Eye (tissue), 1 donor: ENCODE measurements around the gene L1TD1.
"Not testable (repeated sequence)": the region's sequence is repeated elsewhere in the genome, so short reads cannot be mapped to it uniquely, and the experiment has no call there.

Experiments used
- DNase-seq: peaks from one replicate; pipeline ENCODE4 v3.0.0-alpha.2; 2015

Gene L1TD1

DNA sequence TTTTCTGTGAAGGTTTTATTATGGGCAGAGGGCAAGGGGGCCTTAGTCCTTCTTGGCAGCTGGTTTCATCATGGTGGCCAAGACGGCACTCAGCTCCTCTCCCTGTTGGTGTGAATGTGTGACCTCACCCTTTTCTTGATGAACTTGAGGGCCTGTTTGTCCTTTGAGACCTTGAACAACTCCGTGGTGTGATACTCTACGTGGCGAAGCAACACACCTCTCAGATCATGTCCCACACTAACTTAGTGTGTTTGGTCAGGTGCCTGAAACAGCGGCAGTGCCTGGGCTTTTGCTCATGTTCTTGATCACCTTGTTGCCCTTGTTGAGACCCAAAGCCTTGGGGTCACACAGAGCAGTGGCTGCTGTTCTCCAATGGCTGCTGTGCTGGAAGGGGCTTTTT lies 13.4 kb downstream of the L1TD1 start:
- DNase-seq = no peak

DNA sequence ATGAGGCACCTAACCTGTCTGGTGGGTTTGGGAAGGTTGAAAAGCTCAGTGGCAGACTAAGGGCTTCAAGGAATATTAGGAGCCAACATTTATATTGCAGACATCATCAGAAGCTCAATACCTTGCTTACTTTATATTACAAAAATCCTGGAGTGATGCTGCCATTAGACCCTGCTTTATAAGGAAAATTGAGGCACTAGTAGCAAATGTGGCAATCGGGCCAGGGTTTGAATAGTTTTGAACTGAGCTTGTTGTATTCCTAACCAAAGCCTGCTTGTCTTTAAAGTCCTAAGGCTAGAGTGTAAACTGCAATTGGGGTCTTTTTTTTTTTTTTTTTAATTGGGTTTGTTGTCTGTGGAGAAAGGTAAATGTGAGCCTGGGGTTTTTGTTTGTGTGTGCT lies 14.3 kb downstream of the L1TD1 start:
- no peak for DNase-seq

DNA sequence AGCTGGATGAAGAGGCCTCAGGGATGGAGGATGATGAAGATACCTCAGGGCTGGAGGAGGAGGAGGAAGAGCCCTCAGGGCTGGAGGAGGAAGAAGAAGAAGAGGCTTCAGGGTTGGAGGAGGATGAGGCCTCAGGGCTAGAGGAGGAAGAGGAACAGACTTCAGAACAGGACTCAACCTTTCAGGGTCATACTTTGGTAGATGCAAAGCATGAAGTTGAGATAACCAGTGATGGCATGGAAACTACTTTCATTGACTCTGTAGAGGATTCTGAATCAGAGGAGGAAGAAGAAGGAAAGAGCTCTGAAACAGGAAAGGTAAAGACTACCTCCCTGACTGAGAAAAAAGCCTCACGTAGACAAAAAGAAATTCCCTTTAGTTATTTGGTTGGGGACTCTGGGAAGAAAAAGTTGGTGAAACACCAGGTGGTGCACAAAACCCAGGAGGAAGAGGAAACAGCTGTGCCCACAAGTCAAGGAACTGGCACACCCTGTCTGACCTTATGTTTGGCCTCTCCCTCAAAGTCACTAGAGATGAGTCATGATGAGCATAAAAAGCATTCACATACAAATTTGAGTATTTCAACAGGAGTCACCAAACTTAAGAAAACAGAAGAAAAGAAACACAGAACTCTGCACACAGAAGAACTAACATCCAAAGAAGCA lies 15.4 kb downstream of the L1TD1 start:
- no peak for DNase-seq

DNA sequence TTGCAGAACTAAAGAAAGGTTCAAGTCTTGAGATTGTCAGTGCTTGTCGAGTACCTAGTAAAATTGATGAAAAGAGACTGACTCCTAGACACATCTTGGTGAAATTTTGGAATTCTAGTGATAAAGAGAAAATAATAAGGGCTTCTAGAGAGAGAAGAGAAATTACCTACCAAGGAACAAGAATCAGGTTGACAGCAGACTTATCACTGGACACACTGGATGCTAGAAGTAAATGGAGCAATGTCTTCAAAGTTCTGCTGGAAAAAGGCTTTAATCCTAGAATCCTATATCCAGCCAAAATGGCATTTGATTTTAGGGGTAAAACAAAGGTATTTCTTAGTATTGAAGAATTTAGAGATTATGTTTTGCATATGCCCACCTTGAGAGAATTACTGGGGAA lies 16.3 kb downstream of the L1TD1 start:
- DNase-seq = no peak

DNA sequence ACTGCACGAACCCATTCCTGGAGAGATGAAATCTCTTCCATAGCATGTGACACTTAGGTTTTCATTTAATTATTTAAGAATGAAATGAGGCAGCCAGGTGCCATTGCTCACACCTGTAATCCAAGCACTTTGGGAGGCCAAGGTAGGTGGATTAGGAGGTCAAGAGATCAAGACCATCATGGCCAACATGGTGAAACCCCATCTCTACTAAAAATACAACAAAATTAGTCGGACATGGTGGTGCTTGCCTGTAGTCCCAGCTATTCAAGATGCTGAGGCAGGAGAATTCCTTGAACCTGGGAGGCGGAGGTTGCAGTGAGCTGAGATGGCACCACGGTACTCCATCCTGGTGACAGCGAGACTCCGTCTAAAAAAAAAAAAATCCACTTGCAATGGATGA lies 17.8 kb downstream of the L1TD1 start:
- DNase-seq = no peak

DNA sequence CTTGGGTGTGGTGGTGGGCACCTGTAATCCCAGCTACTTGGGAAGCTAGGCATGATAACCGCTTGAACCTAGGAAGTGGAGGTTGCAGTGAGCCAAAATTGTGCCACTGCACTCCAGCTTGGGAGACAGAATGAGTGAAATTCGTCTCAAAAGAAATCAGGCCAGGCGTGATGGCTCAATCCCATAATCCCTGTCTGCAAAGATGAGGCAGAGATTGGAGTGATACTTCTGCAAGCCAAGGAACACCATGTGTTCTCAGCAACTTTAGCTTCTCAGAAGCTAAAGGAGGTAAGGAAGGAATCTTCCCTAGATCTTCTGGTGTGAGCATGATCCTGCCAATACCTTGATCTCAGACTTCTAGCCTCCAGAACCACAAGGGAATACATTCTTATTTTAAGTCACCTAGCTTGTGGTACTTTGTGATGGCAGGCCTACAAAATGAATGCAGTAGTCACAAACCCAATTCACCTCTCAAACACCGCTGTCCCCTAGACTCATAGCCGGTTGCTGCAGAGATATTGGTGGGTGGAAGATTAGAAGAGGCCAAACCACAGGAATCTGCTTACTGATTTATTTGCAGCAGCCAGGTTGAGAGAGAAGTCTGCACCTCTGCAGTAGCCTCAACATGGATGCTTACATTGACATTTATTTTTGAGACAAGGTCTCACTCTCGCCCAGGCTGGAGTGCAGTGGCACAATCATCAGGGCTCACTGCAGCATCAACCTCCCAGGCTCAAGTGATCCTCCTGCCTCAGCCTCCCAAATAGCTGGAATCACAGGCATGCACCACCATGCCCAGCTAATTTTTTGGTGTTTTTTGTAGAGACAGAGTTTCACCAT lies 18.6 kb downstream of the L1TD1 start:
- no peak for DNase-seq

DNA sequence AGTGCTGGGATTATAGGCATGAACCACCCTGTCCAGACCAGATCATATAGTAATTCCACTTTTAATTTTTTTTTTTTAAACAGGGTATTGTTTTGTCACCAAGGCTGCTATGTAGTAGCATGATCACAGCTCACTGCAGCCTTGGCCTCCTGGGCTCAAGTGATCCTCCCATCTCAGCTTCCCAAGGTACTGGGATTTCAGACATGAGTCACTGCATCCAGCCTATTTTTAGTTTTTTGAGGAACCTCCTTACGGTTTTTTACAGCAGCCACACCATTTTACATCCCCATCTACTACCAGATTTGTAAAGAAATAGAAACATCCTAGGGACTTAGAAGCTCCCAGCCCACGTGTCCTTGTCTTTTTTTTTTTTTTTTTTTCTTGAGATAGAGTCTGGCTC lies 24.0 kb downstream of the L1TD1 start:
- DNase-seq = no peak

DNA sequence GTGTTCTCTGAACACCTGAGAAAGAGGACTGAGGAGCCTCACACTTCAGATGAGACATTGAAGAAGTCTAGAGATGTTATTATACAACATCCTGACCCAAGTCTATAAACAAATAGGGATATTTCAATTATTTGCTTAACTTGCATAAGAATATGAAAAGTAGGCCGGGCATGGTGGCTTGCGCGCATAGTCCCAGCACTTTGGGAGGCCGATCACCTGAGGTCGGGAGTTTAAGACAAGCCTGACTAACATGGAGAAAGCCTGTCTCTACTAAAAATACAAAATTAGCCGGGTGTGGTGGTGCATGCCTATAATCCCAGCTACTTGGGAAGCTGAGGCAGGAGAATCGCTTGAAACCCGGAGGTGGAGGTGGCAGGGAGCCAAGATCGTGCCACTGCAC lies 25.8 kb downstream of the L1TD1 start:
- not testable (repeated sequence) for DNase-seq

DNA sequence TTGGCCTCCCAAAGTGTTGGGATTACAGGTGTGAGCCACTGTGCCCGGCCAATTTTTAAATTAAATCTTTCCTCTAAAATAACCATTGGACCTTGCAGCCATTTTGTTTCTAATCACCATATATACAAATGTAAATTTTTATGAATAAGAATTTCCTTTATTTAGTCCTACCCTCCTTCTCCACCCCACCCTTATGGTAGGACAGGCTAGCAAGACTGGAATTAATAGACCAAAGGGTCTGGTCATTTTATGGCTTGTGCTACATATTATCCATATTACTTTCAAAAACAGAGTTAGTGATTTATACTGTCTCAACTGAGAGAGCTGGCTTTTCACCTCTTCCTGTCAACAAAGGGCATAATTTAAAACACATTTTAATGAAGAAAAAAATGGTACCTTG lies 26.5 kb downstream of the L1TD1 start:
- no peak for DNase-seq

DNA sequence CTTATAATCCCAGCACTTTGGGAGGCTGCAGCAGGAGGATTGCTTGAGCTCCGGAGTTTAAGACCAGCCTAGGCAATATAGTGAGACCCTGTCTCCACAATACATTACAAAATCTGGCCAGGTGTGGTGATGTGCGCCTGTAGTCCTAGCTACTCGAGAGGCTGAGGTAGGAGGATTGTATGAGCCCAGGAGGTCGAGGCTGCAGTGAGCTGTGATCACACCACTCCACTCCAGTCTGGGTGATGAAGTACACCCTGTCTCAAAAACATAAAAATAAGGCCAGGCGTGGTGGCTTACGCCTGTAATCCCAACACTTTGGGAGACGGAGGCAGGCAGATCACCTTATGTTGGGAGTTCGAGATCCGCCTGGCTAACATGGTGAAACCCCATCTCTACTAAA lies 27.7 kb downstream of the L1TD1 start:
- no peak for DNase-seq

DNA sequence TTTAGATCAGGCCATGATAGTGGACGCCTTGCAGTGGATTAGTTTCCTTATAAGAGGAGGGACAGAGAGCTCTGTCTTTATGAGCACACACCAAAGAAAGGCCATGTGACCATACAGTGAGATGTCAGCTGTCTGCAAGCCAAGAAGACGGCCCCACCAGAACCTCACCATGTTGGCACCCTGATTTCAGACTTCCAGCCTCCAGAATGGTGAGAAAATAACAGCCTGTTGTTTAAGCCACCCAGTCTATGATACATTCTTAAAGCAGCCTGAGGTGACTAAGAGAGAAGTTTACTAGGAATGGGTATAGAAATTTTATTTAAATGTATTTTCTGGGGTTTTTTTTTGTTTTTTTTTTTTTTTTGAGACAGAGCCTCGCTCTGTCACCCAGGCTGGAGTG lies 29.5 kb downstream of the L1TD1 start:
- DNase-seq = no peak

DNA sequence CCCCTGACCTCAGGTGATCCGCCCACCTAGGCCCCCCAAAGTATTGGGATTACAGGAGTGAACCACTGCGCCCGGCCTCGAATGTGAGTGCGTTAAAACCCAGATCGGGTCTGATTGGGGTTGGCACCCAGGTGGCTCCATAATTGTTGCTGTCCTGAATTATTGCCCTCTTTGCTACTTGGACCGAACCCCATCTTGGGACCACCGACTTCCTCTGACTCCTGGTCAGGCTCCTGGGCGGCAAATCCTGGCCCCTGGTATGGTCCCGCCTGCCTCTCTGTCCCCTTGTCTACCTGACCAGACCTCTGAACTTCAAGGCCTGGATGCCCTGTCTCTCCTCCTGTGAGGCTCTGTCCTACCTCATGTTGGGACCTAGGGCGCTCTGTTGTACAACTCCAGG lies 32.8 kb downstream of the L1TD1 start:
- no peak for DNase-seq

DNA sequence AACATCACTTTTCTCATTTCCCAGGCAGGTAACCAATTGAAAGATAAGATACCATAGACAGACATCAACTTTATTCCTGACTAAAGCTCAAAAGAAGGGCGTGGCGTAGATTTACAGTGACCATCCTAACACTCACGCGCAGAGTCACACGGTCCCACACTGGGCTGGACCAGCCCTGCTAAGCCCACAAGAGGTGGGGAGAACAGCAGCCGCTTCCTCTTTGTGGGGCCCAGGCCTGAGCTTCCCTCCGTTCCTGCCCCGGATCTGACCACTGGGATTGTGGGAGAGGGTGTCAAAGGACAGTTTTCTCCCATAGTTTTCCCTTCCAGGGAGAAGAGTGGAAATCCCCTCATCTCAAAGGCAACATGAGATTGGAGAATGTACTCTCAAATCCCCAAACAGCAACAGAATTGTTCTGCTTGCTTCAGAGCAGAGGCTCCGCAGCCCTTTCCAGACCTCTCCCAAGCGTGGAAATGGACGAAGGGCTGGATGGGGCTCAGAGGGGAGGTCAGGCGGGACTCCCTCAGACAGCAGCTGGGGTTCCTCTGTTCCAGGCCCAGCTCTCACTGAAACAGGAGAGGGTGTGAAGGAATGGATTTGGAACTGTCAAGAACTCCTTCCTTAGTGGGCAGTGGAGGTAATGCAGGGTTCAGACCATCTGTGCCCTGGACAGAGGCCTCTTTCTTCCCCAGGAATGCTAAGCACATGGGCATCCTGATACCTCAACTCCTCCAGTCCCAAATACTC lies 33.7 kb downstream of the L1TD1 start:
- no peak for DNase-seq

DNA sequence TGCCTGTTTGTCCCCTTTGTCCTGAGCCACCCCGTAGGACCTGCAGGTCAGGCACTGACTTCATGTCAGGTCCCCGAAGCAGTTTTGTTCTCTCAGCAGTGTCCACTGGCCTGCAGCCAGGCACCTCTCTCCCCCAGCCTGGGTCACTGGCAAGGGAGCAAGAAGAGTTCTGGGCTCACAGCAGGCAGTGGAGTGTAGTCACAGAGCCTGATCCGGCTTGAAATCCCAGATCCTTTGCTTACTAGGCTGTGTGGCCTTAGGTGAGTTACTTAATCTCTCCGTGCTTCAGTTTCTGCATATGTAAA lies 34.2 kb downstream of the L1TD1 start:
- no peak for DNase-seq

DNA sequence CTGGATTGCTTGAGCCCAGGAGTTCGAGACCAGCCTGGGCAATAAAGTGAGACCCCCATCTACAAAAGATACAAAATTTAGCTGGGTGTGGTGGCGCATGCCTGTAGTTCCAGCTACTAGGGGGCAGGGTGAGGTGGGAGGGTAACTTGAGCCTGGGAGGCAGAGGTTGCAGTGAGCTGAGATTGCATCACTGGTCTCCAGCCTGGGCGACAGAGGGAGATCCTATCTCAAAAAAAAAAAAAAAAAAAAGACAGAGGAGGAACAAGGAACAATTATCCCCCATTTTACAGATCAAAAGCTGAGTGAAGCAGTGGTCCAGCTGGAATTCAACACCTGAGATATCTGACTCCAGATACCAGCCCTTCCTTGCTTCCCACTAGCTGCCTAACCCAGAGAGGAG lies 34.8 kb downstream of the L1TD1 start:
- no peak for DNase-seq

DNA sequence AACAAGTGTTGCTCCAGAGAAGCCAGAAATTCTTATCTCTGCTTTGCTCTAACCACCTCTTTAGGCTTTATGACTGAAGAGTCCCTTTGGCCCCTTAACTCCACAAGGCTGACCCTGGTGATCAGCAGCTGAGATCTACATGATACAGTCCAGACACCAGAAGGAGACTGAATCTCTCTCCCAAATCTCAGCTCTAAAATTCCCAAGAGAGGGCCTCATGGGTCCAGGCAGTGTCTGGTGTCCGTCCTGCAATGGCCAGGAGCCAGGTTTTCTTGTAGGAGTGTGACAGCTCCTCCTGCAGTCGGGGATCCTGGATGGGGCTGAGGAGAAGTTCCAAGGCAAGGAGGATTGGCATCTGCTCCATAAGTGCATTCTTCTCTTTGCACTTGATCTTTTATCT lies 35.3 kb downstream of the L1TD1 start:
- no peak for DNase-seq

DNA sequence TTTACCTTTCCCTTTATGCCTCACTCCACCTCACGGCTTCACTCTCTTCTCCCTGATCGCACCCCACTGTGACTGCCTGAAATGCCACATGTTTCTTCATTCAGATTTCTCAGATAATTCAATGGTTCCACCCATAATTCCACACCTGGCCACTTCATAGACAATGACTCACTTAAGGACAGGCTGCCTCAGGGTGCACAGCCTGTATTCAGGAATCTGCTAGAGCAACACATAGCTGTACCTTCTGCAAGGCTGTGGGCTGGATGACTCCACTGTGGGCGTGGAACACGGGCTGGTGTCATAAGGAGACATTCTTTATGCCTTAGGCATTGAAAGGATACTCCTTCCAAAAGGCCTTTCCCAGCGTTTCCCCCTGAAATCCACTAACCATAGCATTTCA lies 36.1 kb downstream of the L1TD1 start:
- no peak for DNase-seq

DNA sequence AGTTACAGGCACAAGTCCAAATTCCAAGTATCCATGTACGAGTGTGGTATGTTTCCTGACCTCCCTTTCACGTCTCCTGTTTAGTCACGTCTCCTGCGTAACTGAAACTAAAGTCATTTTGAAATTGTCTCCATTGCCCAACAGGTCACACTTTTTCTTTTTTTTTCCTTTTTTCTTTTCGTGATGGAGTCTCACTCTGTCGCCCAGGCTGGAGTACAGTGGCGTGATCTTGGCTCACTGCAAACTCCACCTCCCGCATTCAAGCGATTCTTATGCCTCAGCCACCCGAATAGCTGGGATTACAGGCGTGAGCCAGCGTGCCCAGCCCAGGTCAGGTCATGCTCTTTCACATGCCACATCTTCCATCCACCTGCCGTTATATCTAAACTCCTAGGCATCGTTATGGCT lies 38.2 kb downstream of the L1TD1 start:
- DNase-seq = no peak

DNA sequence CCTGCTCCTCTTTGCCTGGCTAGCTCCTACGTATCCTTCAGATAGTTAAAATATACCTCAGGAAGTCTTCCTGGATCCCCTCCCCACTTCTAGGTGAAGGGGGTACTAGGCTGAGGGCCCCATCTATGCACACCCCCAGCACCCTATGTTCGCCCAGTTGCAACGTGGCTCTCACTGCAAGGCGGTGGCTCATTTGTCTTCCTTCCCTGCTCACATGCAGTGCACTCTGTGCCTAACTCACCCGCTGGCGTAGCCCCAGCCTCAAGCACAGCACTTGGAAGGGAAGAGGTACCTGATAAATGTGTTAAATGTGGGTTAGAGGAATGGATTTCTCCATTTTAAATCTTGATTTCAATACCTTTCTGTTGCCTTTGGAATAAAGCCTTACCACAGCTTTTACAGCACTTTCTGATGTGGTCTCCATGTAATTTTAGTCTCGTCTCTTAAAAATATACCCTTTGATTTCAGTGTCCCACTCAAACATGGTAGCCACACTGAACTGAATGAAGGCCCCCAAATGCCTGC lies 39.3 kb downstream of the L1TD1 start:
- DNase-seq = no peak

DNA sequence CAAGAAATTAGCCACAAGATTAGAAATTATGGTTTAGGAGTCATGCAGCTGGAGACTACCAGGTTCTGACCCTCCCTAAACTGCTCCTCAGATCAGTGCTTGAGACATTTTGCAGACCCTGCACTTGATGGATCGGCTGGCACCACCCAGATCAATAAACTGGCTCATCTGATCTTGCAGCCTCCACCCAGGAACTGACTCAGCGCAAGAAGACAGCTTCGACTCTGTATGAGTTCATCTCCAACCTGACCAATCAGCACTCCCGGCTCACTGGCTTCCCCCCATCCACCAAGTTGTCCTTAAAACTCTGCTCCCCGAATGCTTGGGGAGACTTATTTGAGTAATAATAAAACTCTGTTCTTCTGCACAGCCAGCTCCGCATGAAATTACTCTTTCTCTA lies 40.0 kb downstream of the L1TD1 start:
- DNase-seq = no peak

DNA sequence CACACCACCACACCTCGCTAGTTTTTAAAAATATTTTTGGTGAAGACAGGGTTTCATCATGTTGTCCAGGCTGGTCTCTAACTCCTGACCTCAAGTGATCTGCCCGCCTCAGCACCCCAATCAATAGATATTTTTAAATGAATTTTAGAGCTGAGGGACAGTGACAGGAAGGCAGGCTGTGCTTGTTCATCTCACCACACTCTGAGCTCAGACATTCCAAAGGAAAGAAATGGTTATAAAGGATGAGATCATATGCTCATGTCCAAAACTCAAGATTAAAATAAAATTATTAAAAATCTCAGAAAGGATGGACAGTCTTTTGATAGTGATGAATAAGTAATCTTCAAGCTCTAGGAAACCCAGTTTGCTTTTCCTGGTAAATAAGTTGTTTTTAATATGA lies 40.9 kb downstream of the L1TD1 start:
- no peak for DNase-seq

DNA sequence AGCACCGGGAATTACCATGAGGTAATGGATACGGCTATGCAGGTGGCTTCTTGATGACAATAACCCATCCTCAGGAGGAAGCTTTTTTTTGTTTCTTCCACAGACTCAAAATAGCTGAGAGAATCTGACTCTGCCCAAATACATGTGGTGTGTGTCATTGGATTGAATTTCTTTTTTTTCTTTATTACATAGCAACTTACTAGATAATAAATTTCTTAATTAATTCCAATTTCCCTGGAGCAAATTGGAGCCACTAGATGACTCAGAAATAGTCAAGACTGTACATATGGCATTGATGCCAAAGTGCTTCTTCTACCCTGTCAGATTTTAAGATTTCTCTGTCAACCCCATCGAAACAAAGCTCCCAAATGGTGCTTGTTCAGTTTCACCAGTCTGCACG lies 42.7 kb downstream of the L1TD1 start:
- no peak for DNase-seq

DNA sequence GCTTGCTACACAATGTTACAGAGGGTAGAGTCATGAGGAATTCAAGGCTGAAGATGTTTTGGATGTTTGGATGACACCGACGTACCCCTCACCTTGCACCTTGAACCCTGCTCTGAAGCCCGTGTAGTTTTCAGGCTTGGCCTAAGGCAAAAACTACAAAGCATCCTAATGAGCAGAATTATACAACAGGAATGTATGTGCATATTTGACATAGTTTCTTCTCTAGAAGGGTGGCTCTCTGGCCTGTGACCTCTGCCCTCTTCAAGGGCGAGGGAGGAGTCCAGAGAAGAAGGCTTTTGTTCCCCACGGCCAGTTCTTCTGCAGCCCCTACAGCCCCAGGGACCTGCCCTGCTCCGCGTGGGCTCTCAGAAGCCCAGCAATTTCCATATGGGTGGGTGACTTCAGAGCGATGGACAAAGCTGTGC lies 43.3 kb downstream of the L1TD1 start:
- no peak for DNase-seq

DNA sequence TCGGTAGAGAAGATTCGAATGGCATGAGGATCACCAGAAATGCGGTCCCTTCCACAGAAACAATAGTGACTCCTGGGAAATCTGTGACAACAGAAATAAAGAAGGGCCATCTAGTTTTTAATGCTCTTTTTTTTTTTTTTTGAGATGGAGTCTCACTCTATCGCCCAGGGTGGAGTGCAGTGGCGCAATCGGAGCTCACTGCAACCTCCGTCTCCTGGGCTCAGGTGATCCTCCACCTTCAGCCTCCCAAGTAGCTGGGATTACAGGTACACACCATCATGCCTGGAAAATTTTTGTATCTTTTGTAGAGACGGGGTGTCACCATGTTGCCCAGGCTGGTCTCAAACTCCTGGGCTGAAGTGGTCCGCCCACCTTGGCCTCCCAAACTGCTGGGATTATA lies 43.9 kb downstream of the L1TD1 start:
- no peak for DNase-seq
